ENCODE results near the gene PLXDC2.

DNA sequence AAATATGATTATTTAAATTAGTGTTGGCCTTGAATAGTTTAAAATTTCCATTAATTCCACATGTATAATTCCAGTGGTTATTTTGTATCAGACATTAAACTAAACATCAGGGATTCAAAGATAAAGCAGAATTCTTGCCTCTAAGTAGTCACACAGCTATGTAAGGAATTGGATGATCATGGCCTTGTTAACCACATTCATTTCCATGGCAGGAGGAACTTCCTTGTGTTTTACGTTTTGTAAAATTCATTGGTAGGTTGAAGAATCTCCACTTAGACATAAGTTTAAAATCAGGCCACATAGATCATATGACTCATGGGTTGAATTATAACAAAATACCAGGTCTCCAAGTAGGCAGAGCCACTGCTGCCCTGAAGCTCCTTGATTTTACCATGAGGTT lies 289.7 kb downstream of the PLXDC2 start:
- TF ChIP-seq ZSCAN20 (CRISPR knock-in tag; IDR thresholded peaks at IDR 0.05) (no peak), FOSB (CRISPR knock-in tag; IDR thresholded peaks at IDR 0.05) (no peak), EP300 (IDR thresholded peaks at IDR 0.05) (no peak)
- TF ChIP-seq, protein P1, sequence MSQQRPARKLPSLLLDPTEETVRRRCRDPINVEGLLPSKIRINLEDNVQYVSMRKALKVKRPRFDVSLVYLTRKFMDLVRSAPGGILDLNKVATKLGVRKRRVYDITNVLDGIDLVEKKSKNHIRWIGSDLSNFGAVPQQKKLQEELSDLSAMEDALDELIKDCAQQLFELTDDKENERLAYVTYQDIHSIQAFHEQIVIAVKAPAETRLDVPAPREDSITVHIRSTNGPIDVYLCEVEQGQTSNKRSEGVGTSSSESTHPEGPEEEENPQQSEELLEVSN (IDR thresholded peaks at IDR 0.05; ENCODE audit: borderline replicate concordance, low read depth): no peak
- TF ChIP-seq, protein P2, sequence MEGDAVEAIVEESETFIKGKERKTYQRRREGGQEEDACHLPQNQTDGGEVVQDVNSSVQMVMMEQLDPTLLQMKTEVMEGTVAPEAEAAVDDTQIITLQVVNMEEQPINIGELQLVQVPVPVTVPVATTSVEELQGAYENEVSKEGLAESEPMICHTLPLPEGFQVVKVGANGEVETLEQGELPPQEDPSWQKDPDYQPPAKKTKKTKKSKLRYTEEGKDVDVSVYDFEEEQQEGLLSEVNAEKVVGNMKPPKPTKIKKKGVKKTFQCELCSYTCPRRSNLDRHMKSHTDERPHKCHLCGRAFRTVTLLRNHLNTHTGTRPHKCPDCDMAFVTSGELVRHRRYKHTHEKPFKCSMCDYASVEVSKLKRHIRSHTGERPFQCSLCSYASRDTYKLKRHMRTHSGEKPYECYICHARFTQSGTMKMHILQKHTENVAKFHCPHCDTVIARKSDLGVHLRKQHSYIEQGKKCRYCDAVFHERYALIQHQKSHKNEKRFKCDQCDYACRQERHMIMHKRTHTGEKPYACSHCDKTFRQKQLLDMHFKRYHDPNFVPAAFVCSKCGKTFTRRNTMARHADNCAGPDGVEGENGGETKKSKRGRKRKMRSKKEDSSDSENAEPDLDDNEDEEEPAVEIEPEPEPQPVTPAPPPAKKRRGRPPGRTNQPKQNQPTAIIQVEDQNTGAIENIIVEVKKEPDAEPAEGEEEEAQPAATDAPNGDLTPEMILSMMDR (IDR thresholded peaks at IDR 0.05): no peak

Measured in A549 (cell line).